Keratinocyte (primary cell): Measurements from ENCODE around the gene ZNF300. TPM values are rescaled to one million over a fixed set of nuclear protein-coding genes. Genes with fewer than 3 reads are reported as not detected.

Experiments used
- DNase-seq: peaks from one replicate; pipeline ENCODE4 v3.0.0-alpha.2; 2011; ENCODE audit warnings: low read depth, missing footprints, low spot score
- FAIRE-seq: peaks from 2 replicates; lab custom pipeline; 2011; peaks lifted over from hg19 to GRCh38; lab: Jason Lieb, UNC
- H2AFZ ChIP-seq: 2 replicates; pipeline ENCODE4 v1.6.0; 2012; ENCODE audit warnings: low read length, control low read depth, inconsistent platforms; ENCODE audit not compliant: control insufficient read depth
- H3K27ac ChIP-seq: 2 replicates; pipeline ENCODE4 v1.5.1; 2011; ENCODE audit warnings: low read length; ENCODE audit not compliant: control insufficient read depth, insufficient read depth
- H3K27me3 ChIP-seq: 3 replicates; pipeline ENCODE4 v1.6.0; 2011; ENCODE audit warnings: low read length; ENCODE audit not compliant: control insufficient read depth, insufficient read depth; ENCODE audit errors: extremely low read depth
- H3K36me3 ChIP-seq, 2 experiments: 2 replicates in 1 of 2; 3 replicates in 1 of 2; pipeline ENCODE4 v1.5.1; 2011; ENCODE audit warnings: low read length in 2 of 2, mild to moderate bottlenecking in 1 of 2; ENCODE audit not compliant: control insufficient read depth in 2 of 2, insufficient read depth in 2 of 2; ENCODE audit errors: extremely low read depth in 1 of 2
- H3K4me1 ChIP-seq: 3 replicates; pipeline ENCODE4 v1.5.1; 2011; ENCODE audit warnings: low read length; ENCODE audit not compliant: control insufficient read depth, insufficient read depth; ENCODE audit errors: extremely low read depth
- H3K4me2 ChIP-seq: 3 replicates; pipeline ENCODE4 v1.6.0; 2011; ENCODE audit warnings: low read depth, low read length; ENCODE audit not compliant: control insufficient read depth, insufficient read depth; ENCODE audit errors: extremely low read depth
- H3K4me3 ChIP-seq, 3 experiments: fragments of 200-600 bp in 1 of 3; sonication (generic) in 1 of 3; 2 replicates in 2 of 3; 3 replicates in 1 of 3; pipeline ENCODE4 v1.5.1; 2011 to 2016; ENCODE audit warnings: low read length in 3 of 3, mild to moderate bottlenecking in 3 of 3, control low read depth in 2 of 3, inconsistent platforms in 1 of 3, low read depth in 1 of 3, mixed read lengths in 1 of 3, mixed run types in 1 of 3, moderate library complexity in 1 of 3; ENCODE audit not compliant: control insufficient read depth in 2 of 3, insufficient read depth in 2 of 3; ENCODE audit errors: extremely low read depth in 1 of 3
- H3K79me2 ChIP-seq: 2 replicates; pipeline ENCODE4 v1.6.0; 2012; ENCODE audit warnings: low read length; ENCODE audit not compliant: control insufficient read depth, insufficient read depth
- H3K9ac ChIP-seq: 3 replicates; pipeline ENCODE4 v1.6.0; 2011; ENCODE audit warnings: low read length; ENCODE audit not compliant: control insufficient read depth, insufficient read depth; ENCODE audit errors: extremely low read depth
- H3K9me1 ChIP-seq: 3 replicates; pipeline ENCODE4 v1.6.0; 2011; ENCODE audit warnings: low read length; ENCODE audit not compliant: control insufficient read depth, insufficient read depth; ENCODE audit errors: extremely low read depth
- H3K9me3 ChIP-seq: 2 replicates; pipeline ENCODE4 v1.5.1; 2012; ENCODE audit warnings: low read depth, low read length; ENCODE audit not compliant: control insufficient read depth
- H4K20me1 ChIP-seq: 3 replicates; pipeline ENCODE4 v1.6.0; 2011; ENCODE audit warnings: low read length; ENCODE audit not compliant: control insufficient read depth, insufficient read depth; ENCODE audit errors: extremely low read depth
- EZH2 ChIP-seq: IDR thresholded peaks from one replicate; pipeline ENCODE4 v1.6.1; 2012; ENCODE audit warnings: inconsistent platforms, mild to moderate bottlenecking, low read length, moderate library complexity
- dilution Hi-C: fragments of 300-500 bp; cut with MboI; formaldehyde crosslinking; loops from one replicate; pipeline ENCODE4 v1.7.0; 2020; ENCODE audit warnings: low sequenced_read_pairs; ENCODE audit not compliant: extremely low pct_ligation_motif_present
- polyA plus RNA-seq, 5 experiments: library from polyadenylated mRNA; depleted of rRNA in 3 of 5; stranded (reverse) in 3 of 5; stranded (forward) in 1 of 5; unstranded in 1 of 5; fragments of >200 nt; gene quantifications; 1 replicate in 1 of 5; 2 replicates in 3 of 5; 3 replicates in 1 of 5; pipeline versions ENCODE4 v1.2.1 to v1.2.3, GENCODE V29; 2011 to 2012; ENCODE audit warnings: missing spikeins in 2 of 5, low read depth in 1 of 5, low replicate concordance in 1 of 5
- TF ChIP-seq, protein P1 (sequence below), 3 experiments: IDR thresholded peaks in 1 of 3; conservative IDR thresholded peaks in 1 of 3; optimal IDR thresholded peaks in 1 of 3; 2 replicates in 2 of 3; 3 replicates in 1 of 3; pipeline versions ENCODE3 to v1.5.1; 2011; ENCODE audit warnings: low read length in 3 of 3, mild to moderate bottlenecking in 3 of 3, moderate library complexity in 2 of 3, control low read depth in 1 of 3, inconsistent platforms in 1 of 3; ENCODE audit not compliant: insufficient read depth in 2 of 3; ENCODE audit errors: extremely low read depth in 1 of 3

Gene ZNF300
- polyA plus RNA-seq, 1 donor (not counting 4 experiments of a cell fraction or from before 2014, with no cell fraction given): 8.7 TPM

GRCh38 chr5:150946351-150946905 is 41.6 kb upstream of the ZNF300 start:
- no peaks in the 10 kb centered on the region for H3K9me1 ChIP-seq
- FAIRE-seq: peak; percentile 64
- peaks cover 0 to 7% of the 10 kb centered on the region in 2 experiments for H3K36me3 ChIP-seq
- DNase-seq: peak; percentile 13
- peaks cover 2% of the 10 kb centered on the region for H3K79me2 ChIP-seq
- dilution Hi-C loops: no loop called here
- no peaks in the 10 kb centered on the region for H4K20me1 ChIP-seq
- H2AFZ ChIP-seq: peak overlapping the region; percentile 95
- H3K4me3 ChIP-seq: peak overlapping the region; percentile 59 to 79 (median 73)
- no peak for TF ChIP-seq EZH2
- H3K9me3 ChIP-seq: peaks cover 27% of the 10 kb centered on the region
- H3K4me1 ChIP-seq: peaks cover 5% of the 10 kb centered on the region
- peak overlapping the region; percentile 82 for H3K4me2 ChIP-seq
- H3K27ac ChIP-seq: peak overlapping the region; percentile 91
- H3K27me3 ChIP-seq: no peaks in the 10 kb centered on the region
- H3K9ac ChIP-seq: peak overlapping the region; percentile 76

DNA sequence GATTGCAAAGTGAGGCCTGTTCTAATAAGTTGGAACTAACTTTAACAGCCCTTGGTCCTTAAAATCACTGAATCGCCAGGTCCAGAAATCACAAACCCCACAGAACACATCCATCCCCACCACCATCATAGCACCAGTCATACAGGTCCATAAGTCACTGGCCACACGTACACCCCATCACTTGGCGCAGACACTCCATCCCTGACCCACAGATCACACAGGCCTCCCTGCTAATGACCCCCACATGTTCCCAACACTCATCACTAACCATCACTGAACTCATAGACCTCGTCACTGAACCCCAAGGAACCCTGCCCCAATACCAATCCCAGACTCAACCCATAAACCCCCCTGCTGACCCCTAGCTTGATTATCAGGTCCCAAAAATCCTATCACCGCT is 41.2 kb upstream of the ZNF300 start:
- H3K27ac ChIP-seq: peak overlapping the region; percentile 91
- peak; percentile 79 for FAIRE-seq
- dilution Hi-C loops: no loop called here
- no peaks in the 10 kb centered on the region for H3K9me1 ChIP-seq
- peaks cover 2% of the 10 kb centered on the region for H3K79me2 ChIP-seq
- H3K4me2 ChIP-seq: peak overlapping the region; percentile 82
- peaks cover 0 to 9% of the 10 kb centered on the region in 2 experiments for H3K36me3 ChIP-seq
- no peak for TF ChIP-seq EZH2
- TF ChIP-seq, protein P1, sequence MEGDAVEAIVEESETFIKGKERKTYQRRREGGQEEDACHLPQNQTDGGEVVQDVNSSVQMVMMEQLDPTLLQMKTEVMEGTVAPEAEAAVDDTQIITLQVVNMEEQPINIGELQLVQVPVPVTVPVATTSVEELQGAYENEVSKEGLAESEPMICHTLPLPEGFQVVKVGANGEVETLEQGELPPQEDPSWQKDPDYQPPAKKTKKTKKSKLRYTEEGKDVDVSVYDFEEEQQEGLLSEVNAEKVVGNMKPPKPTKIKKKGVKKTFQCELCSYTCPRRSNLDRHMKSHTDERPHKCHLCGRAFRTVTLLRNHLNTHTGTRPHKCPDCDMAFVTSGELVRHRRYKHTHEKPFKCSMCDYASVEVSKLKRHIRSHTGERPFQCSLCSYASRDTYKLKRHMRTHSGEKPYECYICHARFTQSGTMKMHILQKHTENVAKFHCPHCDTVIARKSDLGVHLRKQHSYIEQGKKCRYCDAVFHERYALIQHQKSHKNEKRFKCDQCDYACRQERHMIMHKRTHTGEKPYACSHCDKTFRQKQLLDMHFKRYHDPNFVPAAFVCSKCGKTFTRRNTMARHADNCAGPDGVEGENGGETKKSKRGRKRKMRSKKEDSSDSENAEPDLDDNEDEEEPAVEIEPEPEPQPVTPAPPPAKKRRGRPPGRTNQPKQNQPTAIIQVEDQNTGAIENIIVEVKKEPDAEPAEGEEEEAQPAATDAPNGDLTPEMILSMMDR (optimal IDR thresholded peaks at IDR 0.05 in 1 of 3, IDR thresholded peaks at IDR 0.05 in 1 of 3, conservative IDR thresholded peaks at IDR 0.05 in 1 of 3; ENCODE audit: extremely low read depth in 1 of 3, insufficient read depth in 2 of 3, low read length in 3 of 3): no peak
- no peak for DNase-seq
- peak overlapping the region; percentile 95 for H2AFZ ChIP-seq
- H3K9me3 ChIP-seq: peaks cover 30% of the 10 kb centered on the region
- H4K20me1 ChIP-seq: no peaks in the 10 kb centered on the region
- H3K4me3 ChIP-seq: peak overlapping the region; percentile 59 to 79 (median 73)
- H3K4me1 ChIP-seq: peaks cover 5% of the 10 kb centered on the region
- H3K27me3 ChIP-seq: no peaks in the 10 kb centered on the region
- H3K9ac ChIP-seq: peak overlapping the region; percentile 76
